ENCODE data around the gene WDR38.
A peak's percentile ranks its signal among the peaks of the same experiment; 100 is the strongest.

The WDR38 gene

DNA sequence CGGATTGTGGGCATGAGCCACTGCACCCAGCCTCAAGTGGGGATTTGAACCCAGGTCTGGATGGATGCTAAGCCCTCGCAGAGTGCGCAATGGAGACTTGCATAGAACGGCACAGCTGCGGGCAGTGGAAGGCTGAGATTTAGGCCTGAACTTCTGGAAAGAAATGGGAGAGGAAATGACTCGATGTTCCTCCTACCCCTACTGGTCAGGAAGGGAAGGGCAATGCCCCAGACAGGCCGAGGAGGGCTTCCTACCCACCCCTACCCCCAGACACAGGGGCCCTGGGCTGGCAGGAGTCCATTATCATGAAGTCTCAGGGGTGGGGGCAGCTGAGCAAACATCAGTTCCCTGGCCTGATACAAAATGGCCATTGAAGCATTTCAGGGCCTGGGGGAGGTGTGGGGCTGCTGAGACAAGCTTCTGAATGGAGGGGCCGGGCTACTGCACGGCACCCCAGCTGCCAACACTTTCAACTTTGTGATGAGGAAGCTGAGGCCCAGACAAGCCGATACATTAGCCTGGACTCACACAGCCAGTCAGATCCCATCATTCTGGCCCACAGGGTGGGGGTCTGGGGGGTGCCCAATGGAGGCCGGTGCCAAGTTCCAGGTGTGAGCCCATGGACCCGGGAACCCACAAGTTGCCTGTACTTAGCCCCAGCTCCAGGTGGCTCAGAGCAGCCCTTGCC, 13.5 kb upstream of the WDR38 start:
- Histone ChIP-seq H3K4me1 (ENCODE audit: control insufficient read depth, insufficient read depth, low read depth, low read length) (peaks cover 16% of the 10 kb centered on the region), H3K14ac (ENCODE audit: low read length in 2 of 2) (no peak overlapping the region), H3K18ac (ENCODE audit: low read depth in 1 of 2, low read length in 2 of 2) (no peak overlapping the region), H3K36me3 (ENCODE audit: control insufficient read depth in 1 of 2, insufficient read depth in 2 of 2, low read depth in 1 of 2, low read length in 2 of 2) (no peaks in the 10 kb centered on the region), H2BK15ac (ENCODE audit: low read depth, poor library complexity, severe bottlenecking) (no peak overlapping the region), H2AK5ac (ENCODE audit: low read length, severe bottlenecking) (peak overlapping the region; percentile 63), H3K4me3 (ENCODE audit: insufficient read depth in 1 of 2, low read depth in 1 of 2, low read length in 2 of 2) (no peak overlapping the region), H3K27me3 (ENCODE audit: control insufficient read depth in 1 of 2, insufficient read depth in 1 of 2, low read length in 2 of 2) (no peaks in the 10 kb centered on the region), H3K23ac (ENCODE audit: low read length in 2 of 2) (no peak overlapping the region), H3K79me1 (replicated peaks; ENCODE audit: low read length, poor library complexity, severe bottlenecking) (no peaks in the 10 kb centered on the region), H4K8ac (ENCODE audit: low read length) (no peak overlapping the region), H4K91ac (ENCODE audit: low read length) (no peak overlapping the region), H2BK120ac (ENCODE audit: low read depth, low read length) (no peak overlapping the region), H2BK5ac (ENCODE audit: low read depth, low read length, poor library complexity, severe bottlenecking) (peak overlapping the region; percentile 51), H2BK12ac (ENCODE audit: low read length in 2 of 2) (no peak overlapping the region), H3K9me3 (ENCODE audit: control insufficient read depth, low read length) (no peaks in the 10 kb centered on the region), H3K27ac (ENCODE audit: low read length, poor library complexity, severe bottlenecking) (no peak overlapping the region), H3K4me2 (ENCODE audit: low read length, poor library complexity, severe bottlenecking) (no peak overlapping the region), H3K4ac (ENCODE audit: low read depth in 1 of 2, low read length in 2 of 2) (no peak overlapping the region), H3K9ac (ENCODE audit: low read length) (no peak overlapping the region), H2AFZ (ENCODE audit: low read depth, low read length) (no peak overlapping the region)
- peak; percentile 35 for DNase-seq
- WGBS = 79% methylated on average over 11 of the region's 12 CpGs

DNA sequence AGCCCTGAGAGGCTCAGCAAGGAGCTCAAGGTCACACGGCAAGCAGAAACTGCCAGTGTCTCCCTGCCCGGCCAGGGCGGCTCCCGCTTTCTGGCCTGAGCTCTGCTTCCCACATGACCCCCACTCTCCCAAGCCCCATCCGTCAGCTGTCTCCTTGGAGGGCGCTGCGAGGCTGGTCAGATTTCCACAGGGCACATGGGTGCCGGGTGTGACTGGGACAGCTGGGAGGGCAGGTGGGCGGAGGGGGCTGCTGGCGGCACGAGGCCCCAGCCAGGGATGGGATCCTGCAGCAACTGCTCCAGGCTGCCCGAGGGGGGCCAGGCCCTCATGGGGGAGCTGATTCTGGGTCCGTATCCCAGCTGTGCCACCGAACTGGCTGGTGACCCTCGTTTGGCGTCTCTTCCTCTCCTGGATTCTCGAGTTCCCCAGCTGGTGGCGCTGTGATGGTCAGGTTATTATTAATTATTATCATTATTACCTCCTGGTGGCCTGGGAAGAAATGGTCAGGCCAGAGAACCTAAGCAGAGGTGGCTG, 12.9 kb upstream of the WDR38 start:
- H4K8ac ChIP-seq (ENCODE audit: low read length) = no peak overlapping the region
- peak overlapping the region; percentile 63 for H2AK5ac ChIP-seq (ENCODE audit: low read length, severe bottlenecking)
- H2AFZ ChIP-seq (ENCODE audit: low read depth, low read length) = no peak overlapping the region
- H3K79me1 ChIP-seq (replicated peaks; ENCODE audit: low read length, poor library complexity, severe bottlenecking) = no peaks in the 10 kb centered on the region
- H3K9ac ChIP-seq (ENCODE audit: low read length) = no peak overlapping the region
- no peak overlapping the region for H3K4ac ChIP-seq (ENCODE audit: low read depth in 1 of 2, low read length in 2 of 2)
- no peak overlapping the region for H3K23ac ChIP-seq (ENCODE audit: low read length in 2 of 2)
- no peak overlapping the region for H3K27ac ChIP-seq (ENCODE audit: low read length, poor library complexity, severe bottlenecking)
- no peak for DNase-seq
- H3K18ac ChIP-seq (ENCODE audit: low read depth in 1 of 2, low read length in 2 of 2) = no peak overlapping the region
- no peak overlapping the region for H4K91ac ChIP-seq (ENCODE audit: low read length)
- H3K4me1 ChIP-seq (ENCODE audit: control insufficient read depth, insufficient read depth, low read depth, low read length) = peaks cover 12% of the 10 kb centered on the region
- no peak overlapping the region for H2BK5ac ChIP-seq (ENCODE audit: low read depth, low read length, poor library complexity, severe bottlenecking)
- H3K36me3 ChIP-seq (ENCODE audit: control insufficient read depth in 1 of 2, insufficient read depth in 2 of 2, low read depth in 1 of 2, low read length in 2 of 2) = no peaks in the 10 kb centered on the region
- WGBS = 87% methylated on average over 13 of the region's 18 CpGs
- no peak overlapping the region for H2BK120ac ChIP-seq (ENCODE audit: low read depth, low read length)
- peak overlapping the region in 1 of 2 experiments; percentile 18 for H3K14ac ChIP-seq (ENCODE audit: low read length in 2 of 2)
- no peak overlapping the region for H3K4me3 ChIP-seq (ENCODE audit: insufficient read depth in 1 of 2, low read depth in 1 of 2, low read length in 2 of 2)
- no peaks in the 10 kb centered on the region for H3K9me3 ChIP-seq (ENCODE audit: control insufficient read depth, low read length)
- H3K27me3 ChIP-seq (ENCODE audit: control insufficient read depth in 1 of 2, insufficient read depth in 1 of 2, low read length in 2 of 2) = no peaks in the 10 kb centered on the region
- no peak overlapping the region for H2BK15ac ChIP-seq (ENCODE audit: low read depth, poor library complexity, severe bottlenecking)
- H2BK12ac ChIP-seq (ENCODE audit: low read length in 2 of 2) = peak overlapping the region in 1 of 2 experiments; percentile 15
- no peak overlapping the region for H3K4me2 ChIP-seq (ENCODE audit: low read length, poor library complexity, severe bottlenecking)

- Histone ChIP-seq H3K36me3 (ENCODE audit: control insufficient read depth in 1 of 2, insufficient read depth in 2 of 2, low read depth in 1 of 2, low read length in 2 of 2) (no peaks in the 10 kb centered on the region), H3K23ac (ENCODE audit: low read length in 2 of 2) (no peak overlapping the region), H3K14ac (ENCODE audit: low read length in 2 of 2) (no peak overlapping the region), H4K8ac (ENCODE audit: low read length) (no peak overlapping the region), H2BK15ac (ENCODE audit: low read depth, poor library complexity, severe bottlenecking) (peak overlapping the region; percentile 65), H3K9me3 (ENCODE audit: control insufficient read depth, low read length) (no peaks in the 10 kb centered on the region), H3K27me3 (ENCODE audit: control insufficient read depth in 1 of 2, insufficient read depth in 1 of 2, low read length in 2 of 2) (no peaks in the 10 kb centered on the region), H2BK12ac (ENCODE audit: low read length in 2 of 2) (no peak overlapping the region), H2BK120ac (ENCODE audit: low read depth, low read length) (no peak overlapping the region), H3K18ac (ENCODE audit: low read depth in 1 of 2, low read length in 2 of 2) (no peak overlapping the region), H3K4me3 (ENCODE audit: insufficient read depth in 1 of 2, low read depth in 1 of 2, low read length in 2 of 2) (no peak overlapping the region), H2BK5ac (ENCODE audit: low read depth, low read length, poor library complexity, severe bottlenecking) (no peak overlapping the region), H2AK5ac (ENCODE audit: low read length, severe bottlenecking) (peak overlapping the region; percentile 19), H3K27ac (ENCODE audit: low read length, poor library complexity, severe bottlenecking) (no peak overlapping the region), H3K4me1 (ENCODE audit: control insufficient read depth, insufficient read depth, low read depth, low read length) (peaks cover 10% of the 10 kb centered on the region), H3K4ac (ENCODE audit: low read depth in 1 of 2, low read length in 2 of 2) (no peak overlapping the region), H3K4me2 (ENCODE audit: low read length, poor library complexity, severe bottlenecking) (no peak overlapping the region), H2AFZ (ENCODE audit: low read depth, low read length) (no peak overlapping the region), H3K79me1 (replicated peaks; ENCODE audit: low read length, poor library complexity, severe bottlenecking) (no peaks in the 10 kb centered on the region), H4K91ac (ENCODE audit: low read length) (no peak overlapping the region), H3K9ac (ENCODE audit: low read length) (no peak overlapping the region)
- no peak for DNase-seq
- 86% methylated on average over 11 of the region's 14 CpGs for WGBS
Observed at GRCh38 chr9:124841075-124841821, 12.0 kb upstream of the WDR38 start.

- WGBS = 94% methylated on average over 11 of the region's 11 CpGs
- H3K9ac ChIP-seq (ENCODE audit: low read length) = no peak overlapping the region
- no peak overlapping the region for H3K18ac ChIP-seq (ENCODE audit: low read depth in 1 of 2, low read length in 2 of 2)
Observed at GRCh38 chr9:124843456-124844034, 9.7 kb upstream of the WDR38 start.

More at GRCh38 chr9:124843456-124844034, 9.7 kb upstream of the WDR38 start:
- no peaks in the 10 kb centered on the region for H3K27me3 ChIP-seq (ENCODE audit: control insufficient read depth in 1 of 2, insufficient read depth in 1 of 2, low read length in 2 of 2)
- H3K14ac ChIP-seq (ENCODE audit: low read length in 2 of 2) = no peak overlapping the region
- H4K91ac ChIP-seq (ENCODE audit: low read length) = no peak overlapping the region
- H3K4me3 ChIP-seq (ENCODE audit: insufficient read depth in 1 of 2, low read depth in 1 of 2, low read length in 2 of 2) = no peak overlapping the region
- no peak overlapping the region for H2BK120ac ChIP-seq (ENCODE audit: low read depth, low read length)
- H3K4ac ChIP-seq (ENCODE audit: low read depth in 1 of 2, low read length in 2 of 2) = no peak overlapping the region
- H3K36me3 ChIP-seq (ENCODE audit: control insufficient read depth in 1 of 2, insufficient read depth in 2 of 2, low read depth in 1 of 2, low read length in 2 of 2) = no peaks in the 10 kb centered on the region
- H3K4me2 ChIP-seq (ENCODE audit: low read length, poor library complexity, severe bottlenecking) = no peak overlapping the region
- no peak for DNase-seq
- H3K23ac ChIP-seq (ENCODE audit: low read length in 2 of 2) = no peak overlapping the region
- peaks cover 10% of the 10 kb centered on the region for H3K4me1 ChIP-seq (ENCODE audit: control insufficient read depth, insufficient read depth, low read depth, low read length)
- no peak overlapping the region for H4K8ac ChIP-seq (ENCODE audit: low read length)
- H2BK12ac ChIP-seq (ENCODE audit: low read length in 2 of 2) = no peak overlapping the region
- no peak overlapping the region for H2AFZ ChIP-seq (ENCODE audit: low read depth, low read length)
- H2BK15ac ChIP-seq (ENCODE audit: low read depth, poor library complexity, severe bottlenecking) = no peak overlapping the region
- no peak overlapping the region for H2AK5ac ChIP-seq (ENCODE audit: low read length, severe bottlenecking)
- H3K79me1 ChIP-seq (replicated peaks; ENCODE audit: low read length, poor library complexity, severe bottlenecking) = no peaks in the 10 kb centered on the region
- H3K27ac ChIP-seq (ENCODE audit: low read length, poor library complexity, severe bottlenecking) = no peak overlapping the region
- H3K9me3 ChIP-seq (ENCODE audit: control insufficient read depth, low read length) = no peaks in the 10 kb centered on the region
- no peak overlapping the region for H2BK5ac ChIP-seq (ENCODE audit: low read depth, low read length, poor library complexity, severe bottlenecking)

Data from mesenchymal stem cell (in vitro differentiated cells and primary cell).